Measurements from ENCODE around the gene LRRC2.

Gene LRRC2

GRCh38 chr3:46576879-46577278 lies 10.8 kb upstream of the LRRC2 start:
- no peak overlapping the region for H3K9ac ChIP-seq (ENCODE audit: low read length)
- H3K14ac ChIP-seq (ENCODE audit: low read length in 2 of 2) = no peak overlapping the region
- H4K8ac ChIP-seq (ENCODE audit: low read length) = no peak overlapping the region
- no peak overlapping the region for H3K23ac ChIP-seq (ENCODE audit: low read length in 2 of 2)
- H3K9me3 ChIP-seq (ENCODE audit: control insufficient read depth, low read length) = no peaks in the 10 kb centered on the region
- no peak overlapping the region for H2BK120ac ChIP-seq (ENCODE audit: low read depth, low read length)
- no peak for DNase-seq
- no peak overlapping the region for H3K18ac ChIP-seq (ENCODE audit: low read depth in 1 of 2, low read length in 2 of 2)
- no peak overlapping the region for H3K27ac ChIP-seq (ENCODE audit: low read length, poor library complexity, severe bottlenecking)
- no peak overlapping the region for H2BK5ac ChIP-seq (ENCODE audit: low read depth, low read length, poor library complexity, severe bottlenecking)
- H3K4me2 ChIP-seq (ENCODE audit: low read length, poor library complexity, severe bottlenecking) = peak overlapping the region; percentile 72
- no peak overlapping the region for H4K91ac ChIP-seq (ENCODE audit: low read length)
- H2AFZ ChIP-seq (ENCODE audit: low read depth, low read length) = no peak overlapping the region
- H3K36me3 ChIP-seq (ENCODE audit: control insufficient read depth in 1 of 2, insufficient read depth in 2 of 2, low read depth in 1 of 2, low read length in 2 of 2) = no peaks in the 10 kb centered on the region
- H3K79me1 ChIP-seq (replicated peaks; ENCODE audit: low read length, poor library complexity, severe bottlenecking) = no peaks in the 10 kb centered on the region
- WGBS = 19% methylated on average over 21 of the region's 21 CpGs
- H3K4me3 ChIP-seq (ENCODE audit: insufficient read depth in 1 of 2, low read depth in 1 of 2, low read length in 2 of 2) = no peak overlapping the region
- H3K4ac ChIP-seq (ENCODE audit: low read depth in 1 of 2, low read length in 2 of 2) = no peak overlapping the region
- H2BK15ac ChIP-seq (ENCODE audit: low read depth, poor library complexity, severe bottlenecking) = no peak overlapping the region
- no peak overlapping the region for H2AK5ac ChIP-seq (ENCODE audit: low read length, severe bottlenecking)
- peaks cover 23 to 31% of the 10 kb centered on the region in 2 experiments for H3K27me3 ChIP-seq (ENCODE audit: control insufficient read depth in 1 of 2, insufficient read depth in 1 of 2, low read length in 2 of 2)
- H2BK12ac ChIP-seq (ENCODE audit: low read length in 2 of 2) = no peak overlapping the region
- H3K4me1 ChIP-seq (ENCODE audit: control insufficient read depth, insufficient read depth, low read depth, low read length) = peaks cover 5% of the 10 kb centered on the region

- Histone ChIP-seq H2AK5ac (ENCODE audit: low read length, severe bottlenecking) (no peak overlapping the region), H3K27me3 (ENCODE audit: control insufficient read depth in 1 of 2, insufficient read depth in 1 of 2, low read length in 2 of 2) (peaks cover 23 to 31% of the 10 kb centered on the region in 2 experiments), H3K36me3 (ENCODE audit: control insufficient read depth in 1 of 2, insufficient read depth in 2 of 2, low read depth in 1 of 2, low read length in 2 of 2) (no peaks in the 10 kb centered on the region), H3K79me1 (replicated peaks; ENCODE audit: low read length, poor library complexity, severe bottlenecking) (no peaks in the 10 kb centered on the region), H3K4me1 (ENCODE audit: control insufficient read depth, insufficient read depth, low read depth, low read length) (peaks cover 5% of the 10 kb centered on the region), H2BK120ac (ENCODE audit: low read depth, low read length) (no peak overlapping the region), H4K8ac (ENCODE audit: low read length) (no peak overlapping the region), H3K18ac (ENCODE audit: low read depth in 1 of 2, low read length in 2 of 2) (no peak overlapping the region), H3K4me2 (ENCODE audit: low read length, poor library complexity, severe bottlenecking) (no peak overlapping the region), H3K9me3 (ENCODE audit: control insufficient read depth, low read length) (no peaks in the 10 kb centered on the region), H3K9ac (ENCODE audit: low read length) (no peak overlapping the region), H3K23ac (ENCODE audit: low read length in 2 of 2) (no peak overlapping the region), H2BK5ac (ENCODE audit: low read depth, low read length, poor library complexity, severe bottlenecking) (no peak overlapping the region), H3K14ac (ENCODE audit: low read length in 2 of 2) (no peak overlapping the region), H2BK12ac (ENCODE audit: low read length in 2 of 2) (no peak overlapping the region), H3K27ac (ENCODE audit: low read length, poor library complexity, severe bottlenecking) (no peak overlapping the region), H3K4me3 (ENCODE audit: insufficient read depth in 1 of 2, low read depth in 1 of 2, low read length in 2 of 2) (no peak overlapping the region), H4K91ac (ENCODE audit: low read length) (no peak overlapping the region), H3K4ac (ENCODE audit: low read depth in 1 of 2, low read length in 2 of 2) (no peak overlapping the region), H2AFZ (ENCODE audit: low read depth, low read length) (no peak overlapping the region), H2BK15ac (ENCODE audit: low read depth, poor library complexity, severe bottlenecking) (no peak overlapping the region)
- WGBS = 51% methylated on average over 7 of the region's 10 CpGs
- DNase-seq = no peak
Measured at GRCh38 chr3:46576386-46576785, 10.3 kb upstream of the LRRC2 start.

GRCh38 chr3:46575577-46576222 lies 9.6 kb upstream of the LRRC2 start:
- no peak overlapping the region for H3K23ac ChIP-seq (ENCODE audit: low read length in 2 of 2)

GRCh38 chr3:46574881-46575576 lies 8.9 kb upstream of the LRRC2 start:
- H4K8ac ChIP-seq (ENCODE audit: low read length) = no peak overlapping the region
- no peak overlapping the region for H3K9ac ChIP-seq (ENCODE audit: low read length)
- H3K14ac ChIP-seq (ENCODE audit: low read length in 2 of 2) = no peak overlapping the region
- no peak overlapping the region for H3K4me2 ChIP-seq (ENCODE audit: low read length, poor library complexity, severe bottlenecking)
- H3K4me1 ChIP-seq (ENCODE audit: control insufficient read depth, insufficient read depth, low read depth, low read length) = peaks cover 5% of the 10 kb centered on the region
- H3K36me3 ChIP-seq (ENCODE audit: control insufficient read depth in 1 of 2, insufficient read depth in 2 of 2, low read depth in 1 of 2, low read length in 2 of 2) = no peaks in the 10 kb centered on the region
- no peak overlapping the region for H3K27ac ChIP-seq (ENCODE audit: low read length, poor library complexity, severe bottlenecking)
- no peaks in the 10 kb centered on the region for H3K9me3 ChIP-seq (ENCODE audit: control insufficient read depth, low read length)
- no peak overlapping the region for H2BK120ac ChIP-seq (ENCODE audit: low read depth, low read length)
- H3K79me1 ChIP-seq (replicated peaks; ENCODE audit: low read length, poor library complexity, severe bottlenecking) = no peaks in the 10 kb centered on the region
- H2BK5ac ChIP-seq (ENCODE audit: low read depth, low read length, poor library complexity, severe bottlenecking) = no peak overlapping the region
- no peak overlapping the region for H3K23ac ChIP-seq (ENCODE audit: low read length in 2 of 2)
- no peak overlapping the region for H3K4me3 ChIP-seq (ENCODE audit: insufficient read depth in 1 of 2, low read depth in 1 of 2, low read length in 2 of 2)
- H3K27me3 ChIP-seq (ENCODE audit: control insufficient read depth in 1 of 2, insufficient read depth in 1 of 2, low read length in 2 of 2) = peaks cover 22 to 23% of the 10 kb centered on the region in 2 experiments
- no peak overlapping the region for H2BK12ac ChIP-seq (ENCODE audit: low read length in 2 of 2)
- 47% methylated on average over 5 of the region's 5 CpGs for WGBS
- no peak overlapping the region for H4K91ac ChIP-seq (ENCODE audit: low read length)
- no peak for DNase-seq
- no peak overlapping the region for H3K4ac ChIP-seq (ENCODE audit: low read depth in 1 of 2, low read length in 2 of 2)
- no peak overlapping the region for H2BK15ac ChIP-seq (ENCODE audit: low read depth, poor library complexity, severe bottlenecking)
- H2AK5ac ChIP-seq (ENCODE audit: low read length, severe bottlenecking) = no peak overlapping the region
- H3K18ac ChIP-seq (ENCODE audit: low read depth in 1 of 2, low read length in 2 of 2) = no peak overlapping the region
- H2AFZ ChIP-seq (ENCODE audit: low read depth, low read length) = no peak overlapping the region

More at GRCh38 chr3:46575577-46576222, 9.6 kb upstream of the LRRC2 start:
- H2BK15ac ChIP-seq (ENCODE audit: low read depth, poor library complexity, severe bottlenecking) = no peak overlapping the region
- no peaks in the 10 kb centered on the region for H3K36me3 ChIP-seq (ENCODE audit: control insufficient read depth in 1 of 2, insufficient read depth in 2 of 2, low read depth in 1 of 2, low read length in 2 of 2)
- no peaks in the 10 kb centered on the region for H3K9me3 ChIP-seq (ENCODE audit: control insufficient read depth, low read length)
- no peak overlapping the region for H3K9ac ChIP-seq (ENCODE audit: low read length)
- H3K27ac ChIP-seq (ENCODE audit: low read length, poor library complexity, severe bottlenecking) = no peak overlapping the region
- no peaks in the 10 kb centered on the region for H3K79me1 ChIP-seq (replicated peaks; ENCODE audit: low read length, poor library complexity, severe bottlenecking)
- no peak overlapping the region for H2BK5ac ChIP-seq (ENCODE audit: low read depth, low read length, poor library complexity, severe bottlenecking)
- H3K4me3 ChIP-seq (ENCODE audit: insufficient read depth in 1 of 2, low read depth in 1 of 2, low read length in 2 of 2) = no peak overlapping the region
- no peak overlapping the region for H3K4ac ChIP-seq (ENCODE audit: low read depth in 1 of 2, low read length in 2 of 2)
- 64% methylated on average over 10 of the region's 11 CpGs for WGBS
- no peak for DNase-seq
- no peak overlapping the region for H3K18ac ChIP-seq (ENCODE audit: low read depth in 1 of 2, low read length in 2 of 2)
- peaks cover 23 to 29% of the 10 kb centered on the region in 2 experiments for H3K27me3 ChIP-seq (ENCODE audit: control insufficient read depth in 1 of 2, insufficient read depth in 1 of 2, low read length in 2 of 2)
- no peak overlapping the region for H2BK12ac ChIP-seq (ENCODE audit: low read length in 2 of 2)
- no peak overlapping the region for H3K14ac ChIP-seq (ENCODE audit: low read length in 2 of 2)
- H4K8ac ChIP-seq (ENCODE audit: low read length) = no peak overlapping the region
- no peak overlapping the region for H4K91ac ChIP-seq (ENCODE audit: low read length)
- no peak overlapping the region for H2AFZ ChIP-seq (ENCODE audit: low read depth, low read length)
- no peak overlapping the region for H2BK120ac ChIP-seq (ENCODE audit: low read depth, low read length)
- peaks cover 5% of the 10 kb centered on the region for H3K4me1 ChIP-seq (ENCODE audit: control insufficient read depth, insufficient read depth, low read depth, low read length)
- no peak overlapping the region for H2AK5ac ChIP-seq (ENCODE audit: low read length, severe bottlenecking)
- H3K4me2 ChIP-seq (ENCODE audit: low read length, poor library complexity, severe bottlenecking) = no peak overlapping the region
